Hepatocyte (in vitro differentiated cells): Measurements from ENCODE around the gene ADGRL3.

Experiments
- EZH2 ChIP-seq: fragments of 200-600 bp; sonication (generic); IDR thresholded peaks from 2 replicates; pipeline ENCODE4 v1.6.1; 2016; ENCODE audit warnings: antibody characterized with exemption, mild to moderate bottlenecking, borderline replicate concordance
- EZH2phosphoT487 ChIP-seq: fragments of 200-600 bp; sonication (generic); IDR thresholded peaks from one replicate; pipeline ENCODE4 v1.6.1; 2018; ENCODE audit warnings: antibody characterized with exemption, mild to moderate bottlenecking, low read depth, moderate library complexity; ENCODE audit not compliant: unreplicated experiment, severe bottlenecking
- TF ChIP-seq, protein P1 (sequence below): fragments of 200-600 bp; sonication (generic); IDR thresholded peaks from 2 replicates; pipeline ENCODE4 v1.5.1; 2016; ENCODE audit warnings: antibody characterized with exemption, mild to moderate bottlenecking; ENCODE audit not compliant: poor library complexity

DNA sequence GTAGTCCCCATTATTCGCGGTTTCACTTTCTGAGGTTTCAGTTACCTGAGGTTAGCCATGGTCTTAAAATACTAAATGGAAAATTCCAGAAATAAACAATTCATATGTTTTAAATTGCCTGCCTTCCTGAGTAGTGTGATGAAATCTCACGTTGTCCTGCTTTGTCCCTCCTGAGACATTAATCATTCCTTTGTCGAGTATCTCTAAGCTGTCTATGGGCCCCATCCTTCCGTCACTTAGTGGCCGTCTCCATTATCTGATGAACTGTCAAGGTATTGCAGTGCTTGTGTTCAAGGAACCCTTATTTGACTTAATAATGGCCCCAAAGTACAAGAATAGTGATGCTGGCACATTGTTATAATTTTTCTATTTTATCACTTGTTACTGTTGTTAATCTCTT lies 94.8 kb downstream of the ADGRL3 start:
- TF ChIP-seq, protein P1, sequence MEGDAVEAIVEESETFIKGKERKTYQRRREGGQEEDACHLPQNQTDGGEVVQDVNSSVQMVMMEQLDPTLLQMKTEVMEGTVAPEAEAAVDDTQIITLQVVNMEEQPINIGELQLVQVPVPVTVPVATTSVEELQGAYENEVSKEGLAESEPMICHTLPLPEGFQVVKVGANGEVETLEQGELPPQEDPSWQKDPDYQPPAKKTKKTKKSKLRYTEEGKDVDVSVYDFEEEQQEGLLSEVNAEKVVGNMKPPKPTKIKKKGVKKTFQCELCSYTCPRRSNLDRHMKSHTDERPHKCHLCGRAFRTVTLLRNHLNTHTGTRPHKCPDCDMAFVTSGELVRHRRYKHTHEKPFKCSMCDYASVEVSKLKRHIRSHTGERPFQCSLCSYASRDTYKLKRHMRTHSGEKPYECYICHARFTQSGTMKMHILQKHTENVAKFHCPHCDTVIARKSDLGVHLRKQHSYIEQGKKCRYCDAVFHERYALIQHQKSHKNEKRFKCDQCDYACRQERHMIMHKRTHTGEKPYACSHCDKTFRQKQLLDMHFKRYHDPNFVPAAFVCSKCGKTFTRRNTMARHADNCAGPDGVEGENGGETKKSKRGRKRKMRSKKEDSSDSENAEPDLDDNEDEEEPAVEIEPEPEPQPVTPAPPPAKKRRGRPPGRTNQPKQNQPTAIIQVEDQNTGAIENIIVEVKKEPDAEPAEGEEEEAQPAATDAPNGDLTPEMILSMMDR: no peak
- TF ChIP-seq EZH2: no peak
- no peak for TF ChIP-seq EZH2phosphoT487
